Duodenal mucosa (tissue), 2 donors: ENCODE results near the gene HOMER2.

Experiments used
- H3K27ac ChIP-seq: one replicate; pipeline ENCODE4 v1.7.0; 2013; ENCODE audit warnings: low read depth, low read length
- H3K27me3 ChIP-seq, 2 donors: one replicate each; pipeline ENCODE4 v1.7.0; 2013; ENCODE audit warnings: low read length in 2 of 2, control low read depth in 1 of 2; ENCODE audit not compliant: insufficient read depth in 2 of 2, control insufficient read depth in 1 of 2
- H3K36me3 ChIP-seq, 2 donors: one replicate each; pipeline ENCODE4 v1.7.0; 2013; ENCODE audit warnings: low read length in 2 of 2, control low read depth in 1 of 2; ENCODE audit not compliant: insufficient read depth in 2 of 2, control insufficient read depth in 1 of 2
- H3K4me1 ChIP-seq, 2 donors: one replicate each; pipeline ENCODE4 v1.7.0; 2013; ENCODE audit warnings: low read length in 2 of 2, control low read depth in 1 of 2; ENCODE audit not compliant: insufficient read depth in 2 of 2, control insufficient read depth in 1 of 2
- H3K4me3 ChIP-seq, 2 donors: one replicate each; pipeline ENCODE4 v1.7.0; 2013; ENCODE audit warnings: low read length in 2 of 2, low read depth in 1 of 2
- H3K9ac ChIP-seq, 2 donors: one replicate each; pipeline ENCODE4 v1.7.0; 2013; ENCODE audit warnings: low read length in 2 of 2, low read depth in 1 of 2
- H3K9me3 ChIP-seq, 2 donors: one replicate each; pipeline ENCODE4 v1.7.0; 2013; ENCODE audit warnings: low read length in 2 of 2, control low read depth in 1 of 2; ENCODE audit not compliant: control insufficient read depth in 1 of 2

The HOMER2 gene

GRCh38 chr15:82882273-82882928, 70.1 kb downstream of the HOMER2 start:
- H3K4me3 ChIP-seq: no peak overlapping the region
- no peaks in the 10 kb centered on the region for H3K36me3 ChIP-seq
- H3K4me1 ChIP-seq: no peaks in the 10 kb centered on the region
- no peaks in the 10 kb centered on the region for H3K9me3 ChIP-seq
- no peaks in the 10 kb centered on the region for H3K27me3 ChIP-seq
- H3K27ac ChIP-seq: no peak overlapping the region
- H3K9ac ChIP-seq: no peak overlapping the region

GRCh38 chr15:82881747-82882146, 70.8 kb downstream of the HOMER2 start:
- no peaks in the 10 kb centered on the region for H3K36me3 ChIP-seq
- H3K27me3 ChIP-seq: no peaks in the 10 kb centered on the region

GRCh38 chr15:82880704-82881103, 71.8 kb downstream of the HOMER2 start:
- Histone ChIP-seq H3K9me3 (no peaks in the 10 kb centered on the region), H3K27me3 (no peaks in the 10 kb centered on the region), H3K9ac (no peak overlapping the region), H3K36me3 (no peaks in the 10 kb centered on the region), H3K4me1 (no peaks in the 10 kb centered on the region), H3K4me3 (no peak overlapping the region), H3K27ac (no peak overlapping the region)

More at GRCh38 chr15:82881747-82882146, 70.8 kb downstream of the HOMER2 start:
- Histone ChIP-seq H3K27ac (no peak overlapping the region), H3K9me3 (no peaks in the 10 kb centered on the region), H3K9ac (no peak overlapping the region), H3K4me1 (no peaks in the 10 kb centered on the region), H3K4me3 (no peak overlapping the region)

GRCh38 chr15:82878325-82878724, 74.2 kb downstream of the HOMER2 start:
- H3K9me3 ChIP-seq: no peaks in the 10 kb centered on the region
- H3K36me3 ChIP-seq: no peaks in the 10 kb centered on the region
- H3K9ac ChIP-seq: no peak overlapping the region
- no peaks in the 10 kb centered on the region for H3K4me1 ChIP-seq
- H3K4me3 ChIP-seq: no peak overlapping the region
- no peak overlapping the region for H3K27ac ChIP-seq
- no peaks in the 10 kb centered on the region for H3K27me3 ChIP-seq

GRCh38 chr15:82877825-82878224, 74.7 kb downstream of the HOMER2 start:
- Histone ChIP-seq H3K27me3 (no peaks in the 10 kb centered on the region), H3K9me3 (no peaks in the 10 kb centered on the region), H3K9ac (no peak overlapping the region), H3K4me1 (no peaks in the 10 kb centered on the region), H3K4me3 (no peak overlapping the region), H3K27ac (no peak overlapping the region), H3K36me3 (no peaks in the 10 kb centered on the region)

- Histone ChIP-seq H3K9ac (no peak overlapping the region), H3K27me3 (no peaks in the 10 kb centered on the region), H3K27ac (no peak overlapping the region), H3K36me3 (no peaks in the 10 kb centered on the region), H3K4me3 (no peak overlapping the region), H3K4me1 (peaks cover 8% of the 10 kb centered on the region in 2 donors), H3K9me3 (no peaks in the 10 kb centered on the region)
Observed at GRCh38 chr15:82875411-82876003, 77.0 kb downstream of the HOMER2 start.

GRCh38 chr15:82874961-82875360, 77.6 kb downstream of the HOMER2 start:
- no peak overlapping the region for H3K27ac ChIP-seq
- H3K4me1 ChIP-seq: peaks cover 8 to 9% of the 10 kb centered on the region in 2 donors
- H3K27me3 ChIP-seq: no peaks in the 10 kb centered on the region

GRCh38 chr15:82874267-82874666, 78.3 kb downstream of the HOMER2 start:
- no peak overlapping the region for H3K27ac ChIP-seq
- H3K9ac ChIP-seq: no peak overlapping the region
- H3K9me3 ChIP-seq: no peaks in the 10 kb centered on the region
- no peak overlapping the region for H3K4me3 ChIP-seq
- H3K4me1 ChIP-seq: peaks cover 8 to 9% of the 10 kb centered on the region in 2 donors
- no peaks in the 10 kb centered on the region for H3K27me3 ChIP-seq
- H3K36me3 ChIP-seq: no peaks in the 10 kb centered on the region

More at GRCh38 chr15:82874961-82875360, 77.6 kb downstream of the HOMER2 start:
- Histone ChIP-seq H3K36me3 (no peaks in the 10 kb centered on the region), H3K9ac (no peak overlapping the region), H3K4me3 (no peak overlapping the region), H3K9me3 (no peaks in the 10 kb centered on the region)

- Histone ChIP-seq H3K27ac (no peak overlapping the region), H3K27me3 (no peaks in the 10 kb centered on the region), H3K4me1 (peaks cover 8 to 9% of the 10 kb centered on the region in 2 donors), H3K9ac (no peak overlapping the region), H3K9me3 (no peaks in the 10 kb centered on the region), H3K36me3 (no peaks in the 10 kb centered on the region), H3K4me3 (no peak overlapping the region)
Observed at GRCh38 chr15:82873000-82873680, 79.4 kb downstream of the HOMER2 start.

GRCh38 chr15:82871832-82872484, 80.6 kb downstream of the HOMER2 start:
- Histone ChIP-seq H3K9ac (no peak overlapping the region), H3K9me3 (no peaks in the 10 kb centered on the region), H3K27me3 (no peaks in the 10 kb centered on the region), H3K4me3 (no peak overlapping the region), H3K36me3 (no peaks in the 10 kb centered on the region), H3K4me1 (peaks cover 8 to 9% of the 10 kb centered on the region in 2 donors), H3K27ac (no peak overlapping the region)
